Left ventricle myocardium inferior (tissue), 1 donor: ENCODE measurements around the gene VWA5B2. TPM values are rescaled to one million over a fixed set of nuclear protein-coding genes. Genes with fewer than 3 reads are reported as not detected.
A peak's percentile ranks its signal among the peaks of the same experiment; 100 is the strongest.

Experiments used
- DNase-seq: peaks from one replicate; pipeline ENCODE4 v3.0.0-alpha.2; 2020
- H3K27ac ChIP-seq: fragments of 200-600 bp; replicated peaks from 2 replicates; pipeline ENCODE4 v1.8.0; 2021
- H3K27me3 ChIP-seq: fragments of 200-600 bp; 2 replicates; pipeline ENCODE4 v1.8.0; 2021; ENCODE audit warnings: low read depth
- H3K36me3 ChIP-seq: fragments of 200-600 bp; 2 replicates; pipeline ENCODE4 v1.8.0; 2021
- H3K4me1 ChIP-seq: fragments of 200-600 bp; 2 replicates; pipeline ENCODE4 v1.8.0; 2021
- H3K4me3 ChIP-seq: fragments of 200-600 bp; 2 replicates; pipeline ENCODE4 v1.8.0; 2021; ENCODE audit warnings: mild to moderate bottlenecking, moderate library complexity
- H3K9me3 ChIP-seq: fragments of 200-600 bp; replicated peaks from 2 replicates; pipeline ENCODE4 v1.8.0; 2021
- intact Hi-C: fragments of 100-400 bp; cut with micrococcal nuclease; formaldehyde crosslinking; loops from one replicate; pipeline ENCODE4 v1.11.0; 2022
- microRNA-seq: library from miRNA; unstranded; fragments of <30 nt; microRNA quantifications from one replicate; pipeline ENCODE4 v1.2.0, GENCODE V29; 2020
- total RNA-seq: library from RNA; stranded (reverse); fragmentation: NEBNext Ultra II Directional; extraction: Animal tissue kit (Norgen Biotek cat#: 25700); gene quantifications from one replicate; pipeline ENCODE4 v1.2.1, GENCODE V29; 2021
- TF ChIP-seq, protein P1 (sequence below): fragments of 200-600 bp; IDR thresholded peaks from 2 replicates; pipeline ENCODE4 v1.8.0; 2021; ENCODE audit warnings: antibody characterized with exemption, mild to moderate bottlenecking, borderline replicate concordance
- donor health status: DM: no; HTN: yes; CAD: no; lungs with severe emphysema.

The VWA5B2 gene
- total RNA-seq, 1 donor from 2014 or later, result not detected

GRCh38 chr3:184283681-184284080, 54.3 kb downstream of the VWA5B2 start:
- Histone ChIP-seq H3K36me3 (no peaks in the 10 kb centered on the region), H3K4me3 (no peak overlapping the region), H3K9me3 (no peaks in the 10 kb centered on the region), H3K4me1 (peaks cover 5% of the 10 kb centered on the region), H3K27ac (no peak overlapping the region), H3K27me3 (peaks cover 20% of the 10 kb centered on the region)
- TF ChIP-seq, protein P1, sequence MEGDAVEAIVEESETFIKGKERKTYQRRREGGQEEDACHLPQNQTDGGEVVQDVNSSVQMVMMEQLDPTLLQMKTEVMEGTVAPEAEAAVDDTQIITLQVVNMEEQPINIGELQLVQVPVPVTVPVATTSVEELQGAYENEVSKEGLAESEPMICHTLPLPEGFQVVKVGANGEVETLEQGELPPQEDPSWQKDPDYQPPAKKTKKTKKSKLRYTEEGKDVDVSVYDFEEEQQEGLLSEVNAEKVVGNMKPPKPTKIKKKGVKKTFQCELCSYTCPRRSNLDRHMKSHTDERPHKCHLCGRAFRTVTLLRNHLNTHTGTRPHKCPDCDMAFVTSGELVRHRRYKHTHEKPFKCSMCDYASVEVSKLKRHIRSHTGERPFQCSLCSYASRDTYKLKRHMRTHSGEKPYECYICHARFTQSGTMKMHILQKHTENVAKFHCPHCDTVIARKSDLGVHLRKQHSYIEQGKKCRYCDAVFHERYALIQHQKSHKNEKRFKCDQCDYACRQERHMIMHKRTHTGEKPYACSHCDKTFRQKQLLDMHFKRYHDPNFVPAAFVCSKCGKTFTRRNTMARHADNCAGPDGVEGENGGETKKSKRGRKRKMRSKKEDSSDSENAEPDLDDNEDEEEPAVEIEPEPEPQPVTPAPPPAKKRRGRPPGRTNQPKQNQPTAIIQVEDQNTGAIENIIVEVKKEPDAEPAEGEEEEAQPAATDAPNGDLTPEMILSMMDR, result no peak
- intact Hi-C loops, result no loop called here
- no peak for DNase-seq

DNA sequence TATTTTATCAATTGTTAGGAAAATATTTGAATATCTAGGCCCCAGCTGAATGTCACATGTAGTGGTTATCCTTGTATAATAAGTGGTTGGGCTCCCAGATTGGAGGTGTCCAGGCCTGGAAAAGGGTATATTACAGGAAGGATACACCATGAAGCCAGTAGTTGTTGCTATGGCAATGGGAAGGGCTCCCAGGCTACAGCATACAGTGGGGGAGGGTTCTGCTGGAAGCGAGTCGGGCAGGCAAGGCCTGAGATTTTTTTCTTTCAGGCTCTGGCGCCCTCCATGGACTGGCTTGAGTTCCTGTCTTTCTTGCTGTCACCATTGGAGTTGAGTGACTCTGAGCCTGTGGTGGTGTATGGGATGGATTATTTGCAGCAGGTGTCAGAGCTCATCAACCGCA, 55.3 kb downstream of the VWA5B2 start:
- H3K9me3 ChIP-seq, result no peaks in the 10 kb centered on the region
- no peak overlapping the region for H3K4me3 ChIP-seq
- H3K27ac ChIP-seq, result no peak overlapping the region
- peaks cover 5% of the 10 kb centered on the region for H3K4me1 ChIP-seq
- no peak for DNase-seq
- TF ChIP-seq, protein P1, result peak; percentile 42
- H3K36me3 ChIP-seq, result no peaks in the 10 kb centered on the region
- H3K27me3 ChIP-seq, result peaks cover 22% of the 10 kb centered on the region
- intact Hi-C loops, result no loop called here

DNA sequence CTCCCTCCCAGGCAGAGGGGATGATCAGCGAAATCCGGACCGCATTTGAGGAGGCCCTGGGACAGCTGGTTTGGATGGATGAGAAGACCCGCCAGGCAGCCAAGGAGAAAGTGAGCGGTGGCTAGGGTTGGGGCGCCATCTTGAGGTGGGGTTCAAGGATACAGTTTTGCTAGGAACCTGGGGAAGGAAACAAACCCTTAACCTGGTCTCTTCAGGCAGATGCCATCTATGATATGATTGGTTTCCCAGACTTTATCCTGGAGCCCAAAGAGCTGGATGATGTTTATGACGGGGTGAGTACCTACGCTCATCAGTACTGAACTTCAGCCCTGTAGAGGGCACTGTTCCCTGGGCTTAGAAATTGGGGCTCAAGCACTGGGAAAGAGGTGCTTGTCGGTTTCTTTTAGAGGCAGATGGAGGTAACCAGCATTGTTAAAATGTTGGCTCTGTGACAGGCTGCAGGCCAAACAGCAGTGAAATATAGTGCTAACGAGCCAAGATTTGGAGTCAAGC, 60.1 kb downstream of the VWA5B2 start:
- intact Hi-C loops, result no loop called here

GRCh38 chr3:184290331-184290730, 60.9 kb downstream of the VWA5B2 start:
- TF ChIP-seq, protein P1, result no peak
- H3K4me1 ChIP-seq, result no peaks in the 10 kb centered on the region
- peaks cover 47% of the 10 kb centered on the region for H3K27me3 ChIP-seq
- intact Hi-C loops, result no loop called here
- no peaks in the 10 kb centered on the region for H3K9me3 ChIP-seq
- no peaks in the 10 kb centered on the region for H3K36me3 ChIP-seq
- H3K27ac ChIP-seq, result no peak overlapping the region
- no peak for DNase-seq
- no peak overlapping the region for H3K4me3 ChIP-seq

More for the DNA sequence above, 60.1 kb downstream of the VWA5B2 start:
- TF ChIP-seq, protein P1, result peak; percentile 68
- H3K4me3 ChIP-seq, result no peak overlapping the region
- DNase-seq, result peak; percentile 35
- H3K27ac ChIP-seq, result no peak overlapping the region
- peaks cover 5% of the 10 kb centered on the region for H3K4me1 ChIP-seq
- H3K36me3 ChIP-seq, result no peaks in the 10 kb centered on the region
- no peaks in the 10 kb centered on the region for H3K9me3 ChIP-seq
- peaks cover 47% of the 10 kb centered on the region for H3K27me3 ChIP-seq

DNA sequence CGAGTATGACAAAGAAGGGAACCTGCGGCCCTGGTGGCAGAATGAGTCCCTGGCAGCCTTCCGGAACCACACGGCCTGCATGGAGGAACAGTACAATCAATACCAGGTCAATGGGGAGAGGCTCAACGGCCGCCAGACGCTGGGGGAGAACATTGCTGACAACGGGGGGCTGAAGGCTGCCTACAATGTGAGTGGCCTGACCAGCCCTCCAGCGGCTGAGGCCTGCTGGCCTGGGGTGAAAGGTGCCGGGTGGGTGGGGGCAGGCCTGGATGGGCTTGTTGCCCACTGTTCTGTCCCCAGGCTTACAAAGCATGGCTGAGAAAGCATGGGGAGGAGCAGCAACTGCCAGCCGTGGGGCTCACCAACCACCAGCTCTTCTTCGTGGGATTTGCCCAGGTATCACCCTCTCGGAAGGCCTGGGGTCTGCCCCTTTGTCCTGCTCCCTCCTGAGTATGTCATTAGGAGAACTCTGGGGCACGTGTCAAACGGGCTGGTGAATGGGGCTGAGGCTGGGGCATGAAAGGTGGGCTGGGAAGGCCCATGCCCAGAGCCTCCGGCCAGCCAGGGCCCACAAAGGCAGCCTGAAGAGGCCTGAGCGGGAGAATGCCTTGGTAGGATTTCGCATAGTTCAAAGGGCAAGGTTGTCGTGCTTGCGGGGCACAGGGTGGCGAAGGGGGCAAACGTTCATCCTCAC, 61.8 kb downstream of the VWA5B2 start:
- no peaks in the 10 kb centered on the region for H3K36me3 ChIP-seq
- no peak for DNase-seq
- intact Hi-C loops, result no loop called here
- TF ChIP-seq, protein P1, result no peak
- peaks cover 47% of the 10 kb centered on the region for H3K27me3 ChIP-seq
- H3K4me3 ChIP-seq, result no peak overlapping the region
- H3K9me3 ChIP-seq, result no peaks in the 10 kb centered on the region
- no peaks in the 10 kb centered on the region for H3K4me1 ChIP-seq
- no peak overlapping the region for H3K27ac ChIP-seq

Small RNA genes lying within 50 kb of the gene (microRNA-seq; reads per million reads assigned to microRNA genes)
- not detected for gene MIR1224

Other genes starting within 250 kb of the VWA5B2 start
- gene ABCC5, start 211.7 kb upstream of the VWA5B2 start, total RNA-seq, result 49.4 TPM
- gene HTR3D, start 197.8 kb upstream of the VWA5B2 start, total RNA-seq, result not detected
- gene HTR3C, start 176.5 kb upstream of the VWA5B2 start, total RNA-seq, result not detected
- gene HTR3E, start 132.5 kb upstream of the VWA5B2 start, total RNA-seq, result not detected
- gene EIF2B5, start 94.2 kb upstream of the VWA5B2 start, total RNA-seq, result 32.1 TPM
- gene DVL3, start 74.2 kb upstream of the VWA5B2 start, total RNA-seq, result 63.5 TPM
- gene AP2M1, start 54.7 kb upstream of the VWA5B2 start, total RNA-seq, result 336 TPM
- 70.2 TPM for gene ABCF3, start 43.4 kb upstream of the VWA5B2 start, total RNA-seq
- gene ALG3, start 19.4 kb downstream of the VWA5B2 start, total RNA-seq, result 16.1 TPM
- gene EEF1AKMT4, start 20.1 kb downstream of the VWA5B2 start, total RNA-seq, result 1.6 TPM
- 0.16 TPM for gene CAMK2N2, start 32.0 kb downstream of the VWA5B2 start, total RNA-seq
- not detected for gene ECE2, start 46.4 kb downstream of the VWA5B2 start, total RNA-seq
- gene PSMD2, start 69.7 kb downstream of the VWA5B2 start, total RNA-seq, result 213 TPM
- gene EIF4G1, start 85.0 kb downstream of the VWA5B2 start, total RNA-seq, result 224 TPM
- 30.2 TPM for gene FAM131A, start 108.0 kb downstream of the VWA5B2 start, total RNA-seq
- gene CLCN2, start 132.0 kb downstream of the VWA5B2 start, total RNA-seq, result 1.7 TPM
- gene POLR2H, start 132.1 kb downstream of the VWA5B2 start, total RNA-seq, result 24.3 TPM
- gene THPO, start 148.6 kb downstream of the VWA5B2 start, total RNA-seq, result 0.11 TPM
- 6.5 TPM for gene CHRD, start 150.5 kb downstream of the VWA5B2 start, total RNA-seq